K562 (cell line): ENCODE data around the gene MYH11. TPM values are rescaled to one million over a fixed set of nuclear protein-coding genes. Genes with fewer than 3 reads are reported as not detected.

ENCODE experiments used
- ATAC-seq: fragments of 200-7000 bp; cut with Tn5 transposase; 3 replicates; pipeline ENCODE4 v1.9.1; 2020; ENCODE audit warnings: moderate library complexity
- BruUV-seq: library from RNA; stranded (reverse); fragments of 400-500 nt; replicated peaks from 2 replicates; lab custom pipeline; 2021; lab: Mats Ljungman, UMichigan
- CTCF ChIA-PET: fragments of 300-600 bp; formaldehyde crosslinking; extraction: SDS; loops from one replicate; lab custom pipeline; 2021; ENCODE audit warnings: low intra/inter-chr PET ratio; lab: Yijun Ruan, JAX
- POLR2A ChIA-PET: fragments of 300-600, 350-650 bp; sonication (Branson Sonifier 250); formaldehyde crosslinking; extraction: SDS; loops from one replicate; lab custom pipeline; 2021; ENCODE audit warnings: antibody characterized with exemption, inconsistent platforms; lab: Yijun Ruan, JAX
- DNase-seq, 4 experiments: peaks; one replicate each; pipeline versions ENCODE4 v3.0.0 to v3.0.0-alpha.2; 2011 to 2018; ENCODE audit warnings: low spot score in 3 of 4, mixed read lengths in 3 of 4; ENCODE audit errors: extremely low read depth in 1 of 4
- FAIRE-seq: peaks from 2 replicates; lab custom pipeline; 2011; peaks lifted over from hg19 to GRCh38; lab: Jason Lieb, UNC
- H2AFZ ChIP-seq: 2 replicates; pipeline ENCODE4 v1.6.0; 2011; ENCODE audit warnings: low read depth, low read length, control low read depth, inconsistent platforms
- H3K27ac ChIP-seq: fragments of 200-600 bp; 3 replicates; pipeline ENCODE4 v1.8.0; 2011; ENCODE audit warnings: low read depth, mild to moderate bottlenecking, control low read depth, inconsistent platforms, low read length, moderate library complexity, mixed read lengths; ENCODE audit errors: extremely low read depth
- H3K27me3 ChIP-seq, 2 experiments: fragments of 300-600 bp in 1 of 2; 2 replicates in 1 of 2; 3 replicates in 1 of 2; pipeline versions ENCODE4 v1.6.0 to v1.8.0; 2011; ENCODE audit warnings: inconsistent platforms in 2 of 2, low read length in 2 of 2, mild to moderate bottlenecking in 1 of 2, mixed read lengths in 1 of 2, moderate library complexity in 1 of 2; ENCODE audit not compliant: control insufficient read depth in 2 of 2, insufficient read depth in 2 of 2
- H3K36me3 ChIP-seq: fragments of 300-600 bp; 3 replicates; pipeline ENCODE4 v1.8.0; 2011; ENCODE audit warnings: mild to moderate bottlenecking, low read length, inconsistent platforms; ENCODE audit not compliant: control insufficient read depth, insufficient read depth
- H3K4me1 ChIP-seq, 2 experiments: fragments of 200-600 bp in 1 of 2; replicated peaks in 1 of 2; 2 replicates in 1 of 2; 3 replicates in 1 of 2; pipeline versions ENCODE4 v1.5.1 to v1.8.0; 2011; ENCODE audit warnings: inconsistent platforms in 2 of 2, low read length in 2 of 2, mild to moderate bottlenecking in 1 of 2, mixed read lengths in 1 of 2, moderate library complexity in 1 of 2; ENCODE audit not compliant: control insufficient read depth in 2 of 2, insufficient read depth in 2 of 2
- H3K4me2 ChIP-seq: 2 replicates; pipeline ENCODE4 v1.6.1; 2011; ENCODE audit warnings: low read length, control low read depth, inconsistent platforms, mixed read lengths; ENCODE audit not compliant: insufficient read depth
- H3K4me3 ChIP-seq: fragments of 200-600 bp; sonication (generic), shearing (Covaris generic); 2 replicates; pipeline ENCODE4 v1.5.1; 2016; ENCODE audit warnings: control low read depth, inconsistent platforms
- H3K79me2 ChIP-seq: fragments of 200-600 bp; 3 replicates; pipeline ENCODE4 v1.8.0; 2011; ENCODE audit warnings: low read length, inconsistent platforms; ENCODE audit not compliant: control insufficient read depth, insufficient read depth
- H3K9ac ChIP-seq, 2 experiments: 2 replicates each; pipeline versions ENCODE4 v1.6.0 to v1.6.1; 2011; ENCODE audit warnings: low read depth in 2 of 2, low read length in 2 of 2, control low read depth in 1 of 2, inconsistent platforms in 1 of 2, mild to moderate bottlenecking in 1 of 2, mixed read lengths in 1 of 2; ENCODE audit not compliant: insufficient read depth in 1 of 2
- H3K9me1 ChIP-seq: one replicate; pipeline ENCODE4 v1.6.0; 2011; ENCODE audit warnings: inconsistent platforms, mild to moderate bottlenecking, low read length, moderate library complexity; ENCODE audit not compliant: control insufficient read depth, insufficient read depth
- H3K9me3 ChIP-seq: replicated peaks from 2 replicates; pipeline ENCODE4 v1.5.1; 2011; ENCODE audit warnings: low read depth, low read length, inconsistent platforms; ENCODE audit not compliant: control insufficient read depth, insufficient read depth
- H4K20me1 ChIP-seq: replicated peaks from 2 replicates; pipeline ENCODE4 v1.6.1; 2011; ENCODE audit warnings: low read length, inconsistent platforms, mixed read lengths; ENCODE audit not compliant: control insufficient read depth, insufficient read depth
- CHD1 ChIP-seq: fragments of 200-600 bp; sonication (generic); IDR thresholded peaks from one replicate; pipeline ENCODE4 v1.6.1; 2012; ENCODE audit warnings: mild to moderate bottlenecking, moderate library complexity, low read length, inconsistent platforms
- GTF2B ChIP-seq: IDR thresholded peaks from 2 replicates; pipeline ENCODE4 v1.6.1; 2011; ENCODE audit not compliant: insufficient read length; ENCODE audit errors: extremely low read depth
- NCOR1 ChIP-seq: fragments of 450-650 bp; IDR thresholded peaks from 2 replicates; pipeline ENCODE4 v1.6.1; 2016; ENCODE audit warnings: mild to moderate bottlenecking, moderate library complexity
- RBM34 ChIP-seq: fragments of 200-400 bp; formaldehyde crosslinking; IDR thresholded peaks from 2 replicates; pipeline ENCODE4 v1.6.1; 2018; ENCODE audit warnings: low read length, borderline replicate concordance; ENCODE audit not compliant: insufficient read depth
- SMAD1 ChIP-seq: fragments of 150-350 bp; IDR thresholded peaks from 2 replicates; pipeline ENCODE4 v1.6.1; 2014; ENCODE audit warnings: low read length, low read depth; ENCODE audit not compliant: partially characterized antibody
- TFAP4 ChIP-seq: sonication (generic); formaldehyde crosslinking; IDR thresholded peaks from 2 replicates; pipeline ENCODE4 v1.8.0; 2022; ENCODE audit warnings: missing genetic modification reagents, mild to moderate bottlenecking, moderate library complexity, borderline replicate concordance
- U2AF2 ChIP-seq: fragments of 200-400 bp; formaldehyde crosslinking; optimal IDR thresholded peaks from 2 replicates; pipeline ENCODE3; 2017; ENCODE audit warnings: low read depth, mild to moderate bottlenecking, low read length
- USF1 ChIP-seq: sonication (generic); formaldehyde crosslinking; IDR thresholded peaks from 2 replicates; pipeline ENCODE4 v1.9.0; 2022; ENCODE audit warnings: mild to moderate bottlenecking, missing genetic modification reagents
- YY1 ChIP-seq, 3 experiments: IDR thresholded peaks; 2 replicates each; pipeline ENCODE4 v1.6.1; 2011; ENCODE audit warnings: low read length in 2 of 3, mild to moderate bottlenecking in 2 of 3, moderate library complexity in 2 of 3, borderline replicate concordance in 1 of 3, control low read depth in 1 of 3, low read depth in 1 of 3; ENCODE audit not compliant: insufficient read depth in 3 of 3, insufficient replicate concordance in 2 of 3, control insufficient read depth in 1 of 3, insufficient read length in 1 of 3; ENCODE audit errors: extremely low read depth in 1 of 3
- ZBTB17 ChIP-seq: fragments of 450-650 bp; formaldehyde crosslinking; IDR thresholded peaks from 2 replicates; pipeline ENCODE4 v1.4.0; 2020; ENCODE audit warnings: mild to moderate bottlenecking
- ZFP36 ChIP-seq: fragments of 150-350 bp; IDR thresholded peaks from 2 replicates; pipeline ENCODE4 v1.6.1; 2018; ENCODE audit warnings: low read length, low read depth; ENCODE audit not compliant: partially characterized antibody
- ZNF253 ChIP-seq: fragments of 250-450 bp; sonication (Bioruptor Pico); conservative IDR thresholded peaks from 2 replicates; pipeline ENCODE4 v1.6.1; 2021; ENCODE audit warnings: mild to moderate bottlenecking
- WGBS: fragments of 100-300 bp; shearing (Covaris generic); methylation state at CpG from one replicate; pipeline ENCODE4 v1.1.6; 2016; ENCODE audit warnings: low coverage, mixed read lengths; ENCODE audit not compliant: insufficient coverage; ENCODE audit errors: missing lambda C conversion rate; 5-methylcytosine and 5-hydroxymethylcytosine counted together
- in situ Hi-C: fragments of 300-500 bp; cut with MboI; formaldehyde crosslinking; loops from 4 replicates; pipeline ENCODE4 v1.15.0; 2018; ENCODE audit warnings: inconsistent platforms, mixed read lengths
- intact Hi-C: fragments of 100-400 bp; cut with micrococcal nuclease; formaldehyde crosslinking; loops from 2 replicates; pipeline ENCODE4 v1.14.2; 2022
- polyA plus RNA-seq, 8 experiments: library from polyadenylated mRNA; depleted of rRNA in 4 of 8; stranded (reverse) in 5 of 8; unstranded in 3 of 8; fragments of >200 nt; fragmentation: Nextera tagmentation in 2 of 8; fragmentation: Illumina TruSeq in 1 of 8; extraction: Ambion mirVana in 2 of 8; extraction: Trizol in 1 of 8; gene quantifications; 2 replicates each; pipeline versions ENCODE4 v1.2.1 to v1.2.3, GENCODE V29; 2011 to 2014; ENCODE audit warnings: inconsistent platforms in 1 of 8, missing spikeins in 1 of 8
- total RNA-seq, 7 experiments: library from RNA; depleted of rRNA in 6 of 7; stranded (reverse); fragments of >200 nt in 6 of 7; fragmentation: Illumina TruSeq in 2 of 7; extraction: Trizol in 2 of 7; gene quantifications; 2 replicates each; pipeline versions ENCODE4 v1.2.1 to v1.2.3, GENCODE V29; 2011 to 2021; ENCODE audit warnings: low replicate concordance in 1 of 7

Gene MYH11
- total and polyA plus RNA-seq, 9 of the 15 experiments (the other 6 are each of a cell fraction or from before 2014, with no cell fraction given): 0.05 to 0.47 (median 0.08) TPM; not detected in 5

- TF ChIP-seq USF1: no peak
- TF ChIP-seq CHD1: no peak
- no peak for TF ChIP-seq TFAP4 (CRISPR knock-in tag)
- TF ChIP-seq RBM34: no peak
Observed at GRCh38 chr16:15833541-15833940, 23.3 kb downstream of the MYH11 start (continued).

GRCh38 chr16:15832241-15832640 lies 24.6 kb downstream of the MYH11 start:
- H3K36me3 ChIP-seq: no peaks in the 10 kb centered on the region
- H3K27ac ChIP-seq: no peak overlapping the region
- WGBS: 4% methylated on average over 6 of the region's 6 CpGs
- no peak for TF ChIP-seq GTF2B
- no peak for TF ChIP-seq U2AF2
- TF ChIP-seq ZNF253 (CRISPR knock-in tag): no peak
- no peak for TF ChIP-seq YY1 (IDR thresholded peaks at IDR 0.05; ENCODE audit: borderline replicate concordance in 1 of 3, control insufficient read depth in 1 of 3, extremely low read depth in 1 of 3, insufficient read depth in 3 of 3, insufficient read length in 1 of 3, insufficient replicate concordance in 2 of 3, low read depth in 1 of 3, low read length in 2 of 3)
- no peak for TF ChIP-seq NCOR1
- no peak for TF ChIP-seq ZBTB17 (CRISPR knock-in tag)
- TF ChIP-seq ZFP36: peak; percentile 47
- no peak for TF ChIP-seq SMAD1
- H2AFZ ChIP-seq: no peak overlapping the region
- no peaks in the 10 kb centered on the region for H3K4me1 ChIP-seq
- H3K4me2 ChIP-seq: no peak overlapping the region
- intact Hi-C loops (no loop called here), in situ Hi-C loops (no loop called here)
- BruUV-seq: no TSS peak
- CTCF ChIA-PET: no interaction called here
- no peak overlapping the region for H3K9ac ChIP-seq
- DNase-seq (no peak), ATAC-seq (no peak), FAIRE-seq (no peak)
- H3K4me3 ChIP-seq: no peak overlapping the region
- no peaks in the 10 kb centered on the region for H4K20me1 ChIP-seq
- peaks cover 11 to 49% of the 10 kb centered on the region in 2 experiments; a peak in 4 of 5 replicates for H3K27me3 ChIP-seq
- H3K9me1 ChIP-seq: no peaks in the 10 kb centered on the region
- no peaks in the 10 kb centered on the region for H3K79me2 ChIP-seq
- POLR2A ChIA-PET: interaction anchor here (0.6 to 1.6 kb wide), 3 partner anchors 10 to 403 kb away, joined by 3 to 4 read pairs (median 3); no protein-coding TSS in a partner anchor
- H3K9me3 ChIP-seq: no peaks in the 10 kb centered on the region
